VCaP (cell line): ENCODE data around the gene IRF2.
A peak's percentile ranks its signal among the peaks of the same experiment; 100 is the strongest.

Experiments
- H3K27ac ChIP-seq: fragments of 450-650 bp; 2 replicates; pipeline ENCODE4 v1.5.1; 2017
- CTCF ChIP-seq: fragments of 450-650 bp; conservative IDR thresholded peaks from 2 replicates; pipeline ENCODE4 v1.5.1; 2017; ENCODE audit warnings: mild to moderate bottlenecking, moderate library complexity

Gene IRF2

DNA sequence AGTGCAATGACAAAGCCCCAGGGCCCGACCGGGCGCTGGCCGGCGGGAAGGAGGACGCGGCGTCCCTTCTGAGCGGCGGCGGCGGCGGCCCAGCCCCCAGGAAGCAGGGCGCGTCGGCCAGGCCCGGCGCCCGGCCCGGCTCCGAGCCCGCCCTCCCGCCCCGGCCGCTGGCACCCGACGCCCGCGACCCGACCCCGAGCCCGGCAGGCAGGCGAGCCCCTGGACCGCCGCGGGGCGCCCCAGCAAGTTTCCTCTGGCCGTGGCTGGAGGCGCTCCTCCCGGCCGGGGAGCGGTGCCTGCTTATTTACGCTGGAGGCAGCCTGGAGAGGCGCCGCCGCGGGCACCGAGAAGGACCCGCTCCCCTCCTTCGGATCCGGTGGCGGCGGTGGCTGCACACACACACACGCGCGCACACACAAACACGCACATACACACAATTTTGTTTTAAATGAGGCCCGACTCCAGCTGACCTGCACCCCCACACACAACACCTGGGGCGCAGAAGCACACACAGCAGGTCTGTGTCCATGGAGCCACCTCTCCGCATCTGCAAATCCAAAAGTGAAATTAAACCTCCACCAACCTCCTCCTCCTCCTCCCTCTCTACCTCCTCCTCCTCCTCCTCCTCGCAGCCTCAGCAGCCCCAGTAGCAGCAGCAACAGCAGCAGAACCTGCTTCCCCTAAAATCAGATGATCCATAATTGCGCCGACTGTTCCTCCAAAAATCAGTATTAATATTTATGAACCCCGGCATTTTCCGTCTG is 669 bp downstream of the IRF2 start:
- H3K27ac ChIP-seq, result peak overlapping the region; percentile 96
- no peak for TF ChIP-seq CTCF

DNA sequence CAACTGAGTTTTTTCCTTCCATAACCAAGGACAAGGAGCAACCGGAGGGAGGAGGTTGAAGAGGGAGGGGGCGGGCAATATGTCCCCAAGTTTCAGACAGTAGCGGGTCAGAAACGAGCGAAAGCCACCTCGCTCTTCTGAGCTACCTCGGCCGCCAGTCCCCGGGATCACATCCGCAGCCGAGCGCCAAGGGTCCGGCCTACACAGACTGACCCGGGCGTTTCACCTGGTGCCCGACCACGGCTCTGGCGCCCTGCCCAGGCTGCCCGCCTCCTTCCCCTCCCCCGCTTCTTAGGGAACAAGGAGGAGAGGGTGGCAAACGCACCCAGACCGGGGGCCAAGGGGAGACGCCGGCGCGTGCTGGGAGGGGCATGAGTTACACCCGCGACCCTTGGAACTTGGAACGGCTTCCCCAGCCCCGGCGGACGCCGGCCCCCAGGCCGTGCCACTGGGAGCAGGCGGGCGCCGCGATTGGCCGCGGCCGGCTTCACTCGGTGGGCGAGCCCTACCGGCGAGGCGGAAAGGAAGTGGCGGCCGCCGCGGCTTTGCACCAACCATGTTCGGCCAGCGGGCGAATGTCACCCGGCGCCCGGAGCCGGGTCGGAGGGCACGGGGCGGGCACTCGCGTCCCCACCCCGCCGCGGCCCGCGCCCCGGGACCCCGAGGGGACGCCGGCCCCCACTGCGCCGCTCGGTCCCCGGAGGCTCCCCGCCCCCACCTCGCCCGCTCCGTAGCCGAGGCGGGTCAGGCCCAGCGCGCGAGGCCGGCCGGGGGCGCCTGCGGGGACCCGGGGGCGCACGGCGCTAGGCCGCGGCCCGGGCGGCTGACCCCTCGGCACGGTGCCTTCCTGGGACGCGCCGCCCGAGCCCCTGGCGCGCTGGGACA is 1.5 kb downstream of the IRF2 start:
- no peak for TF ChIP-seq CTCF
- peak overlapping the region; percentile 96 for H3K27ac ChIP-seq

DNA sequence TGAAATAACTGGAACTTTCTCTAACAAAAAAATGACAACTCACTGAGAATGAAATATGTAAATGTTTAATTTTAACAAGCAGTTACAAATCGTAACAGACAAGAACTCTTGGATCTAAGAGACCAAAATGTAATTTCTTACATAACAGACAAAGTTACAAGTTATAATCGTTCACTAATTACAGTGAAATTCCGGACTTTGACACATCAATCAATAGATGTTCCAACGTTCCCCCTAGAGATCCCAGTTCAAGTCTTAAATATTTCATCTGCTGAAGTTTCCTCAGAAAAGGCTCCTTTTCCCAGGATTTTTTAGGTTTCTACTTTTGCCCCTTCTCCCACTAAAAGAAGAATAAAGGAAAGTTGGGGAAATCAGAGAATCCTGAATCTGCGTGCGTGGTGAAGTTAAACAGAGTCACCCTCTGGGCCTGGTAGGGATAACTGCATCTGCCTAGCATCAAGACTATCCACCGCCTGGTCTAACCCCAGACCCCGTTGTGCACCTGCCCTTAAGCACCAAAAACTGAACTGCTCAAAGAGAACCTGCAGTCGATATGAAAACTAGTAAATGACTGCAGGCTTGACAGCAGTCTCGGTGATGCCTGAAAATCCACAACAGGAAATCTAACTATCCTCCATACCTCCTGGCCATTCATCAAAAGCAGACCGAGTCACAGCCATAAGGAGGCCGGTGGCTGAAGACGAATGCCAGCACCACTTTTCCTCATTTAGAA is 2.3 kb downstream of the IRF2 start:
- peak overlapping the region; percentile 96 for H3K27ac ChIP-seq
- TF ChIP-seq CTCF, result 0 out of 2 replicates have a peak, but pooled peaks have one; percentile 6

GRCh38 chr4:184470785-184471110 is 3.6 kb downstream of the IRF2 start:
- TF ChIP-seq CTCF, result no peak
- H3K27ac ChIP-seq, result peak overlapping the region; percentile 96

GRCh38 chr4:184466634-184467033 is 7.7 kb downstream of the IRF2 start:
- no peak for TF ChIP-seq CTCF

DNA sequence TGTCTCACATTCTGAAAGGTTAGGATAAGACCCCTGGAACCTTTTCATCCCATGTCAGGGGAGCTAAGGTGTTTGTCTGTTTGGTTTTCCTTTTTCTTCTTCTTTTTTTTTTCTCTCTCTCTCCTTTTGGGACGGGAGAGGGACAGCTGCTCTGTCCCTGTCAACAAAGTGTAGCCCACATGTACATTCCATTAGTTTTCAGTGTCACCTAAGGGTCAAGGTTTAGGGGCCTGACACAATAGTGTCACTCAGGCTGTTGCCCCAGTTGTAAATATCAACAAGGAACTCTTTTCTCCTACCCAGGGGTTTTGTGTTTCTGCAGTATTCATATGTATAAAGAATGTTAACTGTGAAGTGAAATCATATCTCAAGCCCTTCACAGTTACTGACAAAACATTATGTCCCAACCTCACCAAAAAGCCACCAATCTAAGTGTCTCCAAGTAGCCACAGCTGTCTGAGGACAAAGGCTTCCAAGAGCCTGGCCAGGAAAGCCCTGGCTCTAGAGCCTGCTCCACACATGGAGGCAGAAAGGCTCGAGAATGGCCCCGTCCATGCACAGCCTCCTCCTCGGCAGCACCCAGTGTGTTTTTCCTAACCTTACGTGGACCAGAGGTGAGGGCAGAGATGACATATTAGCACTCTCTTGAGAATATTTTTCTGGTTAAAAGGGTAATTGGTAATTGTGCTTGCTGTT is 9.4 kb downstream of the IRF2 start:
- no peak for TF ChIP-seq CTCF
- no peak overlapping the region for H3K27ac ChIP-seq

More at GRCh38 chr4:184466634-184467033, 7.7 kb downstream of the IRF2 start:
- H3K27ac ChIP-seq, result no peak overlapping the region
